Liver (tissue), 9 donors: ENCODE measurements around the gene CISTR. TPM values are rescaled to one million over a fixed set of nuclear protein-coding genes. Genes with fewer than 3 reads are reported as not detected.

Source experiments
- DNase-seq: peaks from one replicate; pipeline ENCODE4 v3.0.0-alpha.2; 2017; ENCODE audit warnings: low spot score
- H3K27ac ChIP-seq, 2 donors: one replicate each; pipeline ENCODE4 v1.7.0; 2013; ENCODE audit warnings: inconsistent platforms in 2 of 2, low read length in 2 of 2, control low read depth in 1 of 2, low read depth in 1 of 2, mild to moderate bottlenecking in 1 of 2
- H3K27me3 ChIP-seq, 4 donors: one replicate each; pipeline versions ENCODE4 v1.6.1 to v1.7.0; 2013; ENCODE audit warnings: low read length in 3 of 4, inconsistent platforms in 1 of 4, mild to moderate bottlenecking in 1 of 4, moderate library complexity in 1 of 4; ENCODE audit not compliant: control insufficient read depth in 4 of 4, insufficient read depth in 4 of 4
- H3K36me3 ChIP-seq, 4 donors: one replicate each; pipeline versions ENCODE4 v1.6.1 to v1.7.0; 2013; ENCODE audit warnings: low read length in 3 of 4, mild to moderate bottlenecking in 3 of 4, low read depth in 1 of 4, moderate library complexity in 1 of 4; ENCODE audit not compliant: control insufficient read depth in 4 of 4, insufficient read depth in 3 of 4
- H3K4me1 ChIP-seq, 4 donors: one replicate each; pipeline versions ENCODE4 v1.6.1 to v1.7.0; 2013; ENCODE audit warnings: low read length in 3 of 4, mild to moderate bottlenecking in 3 of 4, moderate library complexity in 1 of 4; ENCODE audit not compliant: control insufficient read depth in 4 of 4, insufficient read depth in 4 of 4
- H3K4me3 ChIP-seq, 3 donors: one replicate each; pipeline versions ENCODE4 v1.6.1 to v1.7.0; 2013; ENCODE audit warnings: low read length in 3 of 3, control low read depth in 1 of 3, low read depth in 1 of 3, mild to moderate bottlenecking in 1 of 3
- H3K9ac ChIP-seq, 2 donors: one replicate each; pipeline ENCODE4 v1.7.0; 2013; ENCODE audit warnings: low read length in 2 of 2, mild to moderate bottlenecking in 2 of 2, moderate library complexity in 2 of 2, control low read depth in 1 of 2, low read depth in 1 of 2
- H3K9me3 ChIP-seq, 4 donors: one replicate each; pipeline versions ENCODE4 v1.6.1 to v1.7.0; 2013; ENCODE audit warnings: low read length in 3 of 4; ENCODE audit not compliant: control insufficient read depth in 4 of 4
- ATF3 ChIP-seq: IDR thresholded peaks from 2 replicates; pipeline ENCODE4 v1.6.1; 2016; ENCODE audit warnings: antibody characterized with exemption
- CTCF ChIP-seq: fragments of 150-350 bp; IDR thresholded peaks from 2 replicates; pipeline ENCODE4 v1.5.1; 2017; ENCODE audit warnings: improper control_type of control experiment, low read depth, low read length; ENCODE audit not compliant: missing input control
- EGR1 ChIP-seq, 2 donors: IDR thresholded peaks; 2 replicates each; pipeline ENCODE4 v1.6.1; 2016 to 2018; ENCODE audit warnings: antibody characterized with exemption in 2 of 2, low read depth in 2 of 2
- FOXA1 ChIP-seq: IDR thresholded peaks from 2 replicates; pipeline ENCODE4 v1.6.1; 2016; ENCODE audit warnings: antibody characterized with exemption
- FOXA2 ChIP-seq: IDR thresholded peaks from 2 replicates; pipeline ENCODE4 v1.6.1; 2016; ENCODE audit warnings: antibody characterized with exemption
- GABPA ChIP-seq, 2 donors: IDR thresholded peaks in 1 of 2; conservative IDR thresholded peaks in 1 of 2; 2 replicates each; pipeline ENCODE4 v1.6.1; 2016; ENCODE audit warnings: antibody characterized with exemption in 2 of 2, mild to moderate bottlenecking in 1 of 2, moderate library complexity in 1 of 2
- HNF4A ChIP-seq, 2 donors: conservative IDR thresholded peaks; 2 replicates each; pipeline ENCODE4 v1.6.1; 2016; ENCODE audit warnings: antibody characterized with exemption in 2 of 2, mild to moderate bottlenecking in 2 of 2
- HNF4G ChIP-seq: IDR thresholded peaks from 2 replicates; pipeline ENCODE4 v1.6.1; 2016; ENCODE audit warnings: antibody characterized with exemption
- JUND ChIP-seq, 2 donors: IDR thresholded peaks; 2 replicates each; pipeline ENCODE4 v1.6.1; 2016; ENCODE audit warnings: antibody characterized with exemption in 2 of 2
- MAX ChIP-seq: IDR thresholded peaks from 2 replicates; pipeline ENCODE4 v1.6.1; 2016; ENCODE audit warnings: antibody characterized with exemption
- NR2F2 ChIP-seq: IDR thresholded peaks from 2 replicates; pipeline ENCODE4 v1.6.1; 2016; ENCODE audit warnings: antibody characterized with exemption
- RAD21 ChIP-seq, 2 donors: IDR thresholded peaks; 2 replicates each; pipeline ENCODE4 v1.6.1; 2016; ENCODE audit warnings: antibody characterized with exemption in 2 of 2, mild to moderate bottlenecking in 2 of 2
- REST ChIP-seq: IDR thresholded peaks from 2 replicates; pipeline ENCODE4 v1.6.1; 2016; ENCODE audit warnings: antibody characterized with exemption, mild to moderate bottlenecking
- RXRA ChIP-seq, 2 donors: IDR thresholded peaks; 2 replicates each; pipeline ENCODE4 v1.6.1; 2017 to 2018; ENCODE audit warnings: antibody characterized with exemption in 2 of 2, mild to moderate bottlenecking in 1 of 2
- SP1 ChIP-seq: IDR thresholded peaks from 2 replicates; pipeline ENCODE4 v1.6.1; 2018; ENCODE audit warnings: antibody characterized with exemption, mild to moderate bottlenecking
- TAF1 ChIP-seq: conservative IDR thresholded peaks from 2 replicates; pipeline ENCODE4 v1.6.1; 2016; ENCODE audit warnings: antibody characterized with exemption, mild to moderate bottlenecking
- YY1 ChIP-seq: IDR thresholded peaks from 2 replicates; pipeline ENCODE4 v1.6.1; 2016; ENCODE audit warnings: antibody characterized with exemption, mild to moderate bottlenecking
- ZBTB33 ChIP-seq: IDR thresholded peaks from 2 replicates; pipeline ENCODE4 v1.6.1; 2016; ENCODE audit warnings: antibody characterized with exemption
- WGBS: extraction: QIAGEN DNeasy Blood & Tissue Kit; methylation state at CpG from one replicate; pipeline ENCODE4 v1.1.7; 2013; 5-methylcytosine and 5-hydroxymethylcytosine counted together
- polyA plus RNA-seq, 2 donors: library from polyadenylated mRNA; stranded (reverse) in 1 of 2; unstranded in 1 of 2; fragments of 200-250 nt in 1 of 2; fragments of >200 nt in 1 of 2; fragmentation: Nextera tagmentation in 1 of 2; extraction: Ambion mirVana in 1 of 2; gene quantifications; one replicate each; pipeline versions ENCODE4 v1.2.1 to v1.2.3, GENCODE V29; 2013 to 2015
- total RNA-seq, 2 donors: library from RNA; depleted of rRNA; stranded (reverse); fragments of >200 nt; gene quantifications; one replicate each; pipeline ENCODE4 v1.2.3, GENCODE V29; 2014
- donor health status: healthy.
- donor health status: healthy.
- donor health status: healthy.
- donor health status: healthy.
- donor health status: healthy.

The CISTR gene
- total and polyA plus RNA-seq, 4 donors: not detected

GRCh38 chr12:53795927-53796326 lies 44.1 kb upstream of the CISTR start:
- Histone ChIP-seq H3K4me1 (no peaks in the 10 kb centered on the region), H3K9me3 (no peaks in the 10 kb centered on the region), H3K4me3 (no peak overlapping the region), H3K27ac (no peak overlapping the region), H3K36me3 (no peaks in the 10 kb centered on the region), H3K9ac (no peak overlapping the region), H3K27me3 (peaks cover 0 to 8% (median 4%) of the 10 kb centered on the region in 4 donors)
- TF ChIP-seq ATF3 (no peak), JUND (IDR thresholded peaks at IDR 0.05) (no peak), MAX (no peak), CTCF (no peak), FOXA1 (no peak), SP1 (no peak), RXRA (IDR thresholded peaks at IDR 0.05) (no peak), NR2F2 (no peak), YY1 (no peak), GABPA (IDR thresholded peaks at IDR 0.05 in 1 of 2, conservative IDR thresholded peaks at IDR 0.05 in 1 of 2) (no peak), TAF1 (no peak), HNF4G (no peak), ZBTB33 (no peak), REST (no peak), HNF4A (conservative IDR thresholded peaks at IDR 0.05) (no peak), RAD21 (IDR thresholded peaks at IDR 0.05) (no peak)
- DNase-seq: no peak
- WGBS: 61% methylated on average over 6 of the region's 6 CpGs

GRCh38 chr12:53793221-53793620 lies 41.4 kb upstream of the CISTR start:
- Histone ChIP-seq H3K27me3 (peaks cover 0 to 12% (median 4%) of the 10 kb centered on the region in 4 donors), H3K36me3 (no peaks in the 10 kb centered on the region), H3K9ac (no peak overlapping the region), H3K4me1 (no peaks in the 10 kb centered on the region), H3K27ac (no peak overlapping the region), H3K4me3 (no peak overlapping the region), H3K9me3 (no peaks in the 10 kb centered on the region)
- DNase-seq: no peak
- WGBS: 56% methylated on average over 2 of the region's 2 CpGs
- TF ChIP-seq GABPA (IDR thresholded peaks at IDR 0.05 in 1 of 2, conservative IDR thresholded peaks at IDR 0.05 in 1 of 2) (no peak), MAX (no peak), EGR1 (IDR thresholded peaks at IDR 0.05; ENCODE audit: low read depth in 2 of 2) (no peak), JUND (IDR thresholded peaks at IDR 0.05) (no peak), ATF3 (no peak), FOXA2 (no peak), TAF1 (no peak), CTCF (no peak), YY1 (no peak), SP1 (no peak), RAD21 (IDR thresholded peaks at IDR 0.05) (no peak)
